MCF 10A (cell line): ENCODE results near the gene DNAH5. TPM values are rescaled to one million over a fixed set of nuclear protein-coding genes. Genes with fewer than 3 reads are reported as not detected.

Experiments used
- BruUV-seq: library from RNA; stranded (reverse); fragments of 400-500 nt; replicated peaks from 2 replicates; lab custom pipeline; 2021; lab: Mats Ljungman, UMichigan
- CTCF ChIA-PET: fragments of 300-600 bp; sonication (Branson Sonifier 250); formaldehyde crosslinking; extraction: SDS; loops from one replicate; lab custom pipeline; 2021; ENCODE audit warnings: antibody characterized with exemption, inconsistent platforms; lab: Yijun Ruan, JAX
- POLR2A ChIA-PET: fragments of 300-600, 350-650 bp; sonication (Branson Sonifier 250); formaldehyde crosslinking; extraction: SDS; loops from one replicate; lab custom pipeline; 2020; ENCODE audit warnings: antibody characterized with exemption, inconsistent platforms; lab: Yijun Ruan, JAX
- DNase-seq: peaks from one replicate; pipeline ENCODE4 v3.0.0-alpha.2; 2018; ENCODE audit not compliant: unreplicated experiment
- H3K27ac Mint-ChIP-seq: one replicate; pipeline ENCODE4 v1.8.0; 2022; ENCODE audit warnings: mild to moderate bottlenecking, low read depth, mixed read lengths; ENCODE audit not compliant: unreplicated experiment
- H3K27me3 Mint-ChIP-seq: one replicate; pipeline ENCODE4 v1.8.0; 2022; ENCODE audit warnings: mixed read lengths; ENCODE audit not compliant: insufficient read depth, unreplicated experiment
- H3K36me3 Mint-ChIP-seq: one replicate; pipeline ENCODE4 v1.8.0; 2022; ENCODE audit warnings: mild to moderate bottlenecking, moderate library complexity, mixed read lengths; ENCODE audit not compliant: insufficient read depth, unreplicated experiment
- H3K4me1 Mint-ChIP-seq: one replicate; pipeline ENCODE4 v1.8.0; 2022; ENCODE audit warnings: mixed read lengths; ENCODE audit not compliant: insufficient read depth, unreplicated experiment
- H3K4me3 Mint-ChIP-seq: one replicate; pipeline ENCODE4 v1.8.0; 2022; ENCODE audit warnings: mild to moderate bottlenecking, moderate library complexity, mixed read lengths; ENCODE audit not compliant: unreplicated experiment
- H3K9me3 Mint-ChIP-seq: one replicate; pipeline ENCODE4 v1.8.0; 2022; ENCODE audit warnings: mixed read lengths; ENCODE audit not compliant: unreplicated experiment
- intact Hi-C: fragments of 100-400 bp; cut with micrococcal nuclease; formaldehyde crosslinking; loops from 2 replicates; pipeline ENCODE4 v1.14.1; 2022
- total RNA-seq: library from RNA; stranded (reverse); gene quantifications from 2 replicates; pipeline ENCODE4 v1.2.3, GENCODE V29; 2022
- TF ChIP-seq, protein P1 (sequence below): fragments of 200-600 bp; IDR thresholded peaks from one replicate; pipeline ENCODE4 v1.8.0; 2022; ENCODE audit warnings: antibody characterized with exemption, mild to moderate bottlenecking; ENCODE audit not compliant: unreplicated experiment

The DNAH5 gene
- total RNA-seq, 1 experiment from 2014 or later, result 0.05 TPM

DNA sequence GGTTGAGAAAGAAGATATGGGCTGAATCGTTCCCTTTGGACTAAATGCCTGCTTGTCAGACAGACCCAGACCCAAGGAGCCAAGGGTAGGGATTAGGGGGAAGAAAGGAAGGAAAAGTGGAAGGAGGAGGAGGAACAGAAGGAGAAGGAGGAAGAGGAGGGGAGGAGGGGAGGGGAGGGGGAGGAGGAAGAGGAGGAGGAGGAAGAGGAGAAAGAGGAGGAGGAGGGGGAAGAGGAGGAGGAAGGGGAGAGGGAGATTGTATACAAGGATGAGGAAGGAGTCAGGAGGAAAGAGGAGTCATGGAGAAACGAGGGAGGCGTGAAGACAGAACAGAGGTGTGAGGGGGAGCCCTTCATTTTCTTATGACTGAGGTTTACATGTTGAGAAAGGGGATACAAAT, 46.9 kb upstream of the DNAH5 start:
- DNase-seq, result no peak

DNA sequence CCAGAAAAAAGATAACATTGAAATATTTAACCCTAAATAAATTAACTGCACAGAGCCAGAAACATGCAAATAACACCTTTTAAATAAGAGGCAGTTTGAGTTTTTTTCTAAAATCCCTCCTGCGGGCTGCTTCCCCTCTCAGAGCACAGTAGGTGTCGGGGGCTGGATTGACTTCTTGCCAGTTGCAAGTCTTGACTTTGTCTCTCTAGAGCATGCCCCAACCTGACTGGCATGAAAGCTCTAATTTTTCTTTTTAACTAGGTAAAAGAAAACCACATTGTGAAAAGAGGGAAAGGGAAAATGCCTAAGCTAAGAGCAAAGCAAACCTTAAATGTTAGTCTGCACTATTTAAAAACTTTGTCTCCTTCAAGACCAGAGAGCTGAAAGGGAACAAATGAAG, 46.4 kb upstream of the DNAH5 start:
- CTCF ChIA-PET, result interaction anchor here (0.5 to 8.8 kb wide), 7 partner anchors 15 to 694 kb away, joined by 3 to 64 read pairs (median 3); no protein-coding TSS in a partner anchor
- H3K27ac Mint-ChIP-seq, result no peak overlapping the region
- peaks cover 2% of the 10 kb centered on the region for H3K4me1 Mint-ChIP-seq
- POLR2A ChIA-PET, result interaction anchor here (1.5 kb wide), 1 partner anchor 381 kb away, joined by 3 read pairs; no protein-coding TSS in a partner anchor
- H3K27me3 Mint-ChIP-seq, result no peaks in the 10 kb centered on the region
- intact Hi-C loops, result loop anchor here (10.0 kb wide), 1 partner anchor 104 kb away; no protein-coding TSS in a partner anchor
- no peak for DNase-seq
- TF ChIP-seq, protein P1, sequence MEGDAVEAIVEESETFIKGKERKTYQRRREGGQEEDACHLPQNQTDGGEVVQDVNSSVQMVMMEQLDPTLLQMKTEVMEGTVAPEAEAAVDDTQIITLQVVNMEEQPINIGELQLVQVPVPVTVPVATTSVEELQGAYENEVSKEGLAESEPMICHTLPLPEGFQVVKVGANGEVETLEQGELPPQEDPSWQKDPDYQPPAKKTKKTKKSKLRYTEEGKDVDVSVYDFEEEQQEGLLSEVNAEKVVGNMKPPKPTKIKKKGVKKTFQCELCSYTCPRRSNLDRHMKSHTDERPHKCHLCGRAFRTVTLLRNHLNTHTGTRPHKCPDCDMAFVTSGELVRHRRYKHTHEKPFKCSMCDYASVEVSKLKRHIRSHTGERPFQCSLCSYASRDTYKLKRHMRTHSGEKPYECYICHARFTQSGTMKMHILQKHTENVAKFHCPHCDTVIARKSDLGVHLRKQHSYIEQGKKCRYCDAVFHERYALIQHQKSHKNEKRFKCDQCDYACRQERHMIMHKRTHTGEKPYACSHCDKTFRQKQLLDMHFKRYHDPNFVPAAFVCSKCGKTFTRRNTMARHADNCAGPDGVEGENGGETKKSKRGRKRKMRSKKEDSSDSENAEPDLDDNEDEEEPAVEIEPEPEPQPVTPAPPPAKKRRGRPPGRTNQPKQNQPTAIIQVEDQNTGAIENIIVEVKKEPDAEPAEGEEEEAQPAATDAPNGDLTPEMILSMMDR, result no peak
- no peak overlapping the region for H3K4me3 Mint-ChIP-seq
- no peaks in the 10 kb centered on the region for H3K36me3 Mint-ChIP-seq
- H3K9me3 Mint-ChIP-seq, result no peaks in the 10 kb centered on the region
- BruUV-seq, result no TSS peak

More for the DNA sequence above, 46.9 kb upstream of the DNAH5 start:
- Mint-ChIP-seq H3K36me3 (no peaks in the 10 kb centered on the region), H3K4me3 (no peak overlapping the region), H3K9me3 (peaks cover 4% of the 10 kb centered on the region), H3K27me3 (no peaks in the 10 kb centered on the region), H3K27ac (no peak overlapping the region), H3K4me1 (no peaks in the 10 kb centered on the region)
- CTCF ChIA-PET, result interaction anchor here (0.6 to 8.8 kb wide), 4 partner anchors 14 to 373 kb away, joined by 3 to 64 read pairs (median 9); no protein-coding TSS in a partner anchor
- POLR2A ChIA-PET, result interaction anchor here (1.5 kb wide), 1 partner anchor 380 kb away, joined by 3 read pairs; no protein-coding TSS in a partner anchor
- intact Hi-C loops, result loop anchor here (10.0 kb wide), 1 partner anchor 103 kb away; no protein-coding TSS in a partner anchor
- BruUV-seq, result no TSS peak
- TF ChIP-seq, protein P1, result no peak

DNA sequence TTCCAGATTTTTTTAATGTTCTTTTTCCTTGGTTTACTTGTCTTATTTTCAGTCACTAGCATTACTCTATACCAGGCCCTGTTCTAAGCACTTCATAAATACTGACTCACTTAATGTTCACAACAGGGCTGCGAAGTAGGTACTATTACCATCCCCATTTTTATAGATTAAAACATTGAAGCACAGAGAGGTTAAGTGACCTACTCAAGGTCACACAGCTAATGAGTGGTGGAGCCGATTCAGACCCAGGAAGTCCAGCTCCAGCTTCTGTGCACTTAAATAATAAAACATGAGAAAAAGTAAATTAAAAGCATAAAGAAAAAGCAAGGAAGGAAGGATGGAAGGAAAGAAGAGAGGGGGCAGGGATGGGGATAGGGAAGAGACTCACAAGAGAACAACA, 45.3 kb upstream of the DNAH5 start:
- H3K27ac Mint-ChIP-seq, result no peak overlapping the region
- intact Hi-C loops, result loop anchor here (10.0 kb wide), 1 partner anchor 105 kb away; no protein-coding TSS in a partner anchor
- no TSS peak for BruUV-seq

More for the DNA sequence above, 45.3 kb upstream of the DNAH5 start:
- Mint-ChIP-seq H3K9me3 (no peaks in the 10 kb centered on the region), H3K36me3 (no peaks in the 10 kb centered on the region), H3K27me3 (no peaks in the 10 kb centered on the region), H3K4me3 (no peak overlapping the region), H3K4me1 (peaks cover 7% of the 10 kb centered on the region)
- TF ChIP-seq, protein P1, result no peak
- CTCF ChIA-PET, result interaction anchor here (0.7 to 8.8 kb wide), 5 partner anchors 282 to 650 kb away, joined by 3 to 64 read pairs (median 4); no protein-coding TSS in a partner anchor
- POLR2A ChIA-PET, result interaction anchor here (0.7 kb wide), 2 partner anchors 284 to 1772 kb away, joined by 3 read pairs; no protein-coding TSS in a partner anchor
- no peak for DNase-seq
